ENCODE measurements around the gene TMEM115.

The TMEM115 gene

DNA sequence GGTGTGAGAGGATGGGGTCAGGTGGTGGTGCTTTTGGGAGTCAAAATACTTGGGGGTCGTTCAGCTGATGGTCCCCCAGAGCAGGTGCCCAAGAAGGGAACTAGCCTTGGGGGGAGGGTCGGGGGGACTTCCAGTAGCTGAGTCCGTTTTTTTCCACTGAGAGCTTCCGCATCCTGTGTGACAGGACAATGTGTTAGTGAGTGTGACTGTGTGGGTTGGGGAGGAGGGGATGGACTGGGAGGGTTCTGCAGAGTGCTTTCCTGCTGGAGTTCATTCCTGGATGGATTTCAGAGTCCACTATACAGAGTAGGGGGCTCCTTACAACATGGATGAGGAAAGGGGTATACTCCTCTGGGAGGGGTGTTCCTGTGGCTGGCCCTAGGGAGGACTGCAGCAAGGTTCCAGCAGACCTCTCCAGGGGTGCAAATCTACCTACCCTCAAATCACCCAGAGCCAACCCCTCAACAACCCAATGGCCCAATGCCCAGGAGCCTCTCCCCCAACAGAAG lies 36.2 kb downstream of the TMEM115 start:
- DNase-seq (ENCODE audit: extremely low read depth, insufficient read length), result no peak
- TF ChIP-seq, protein P1, sequence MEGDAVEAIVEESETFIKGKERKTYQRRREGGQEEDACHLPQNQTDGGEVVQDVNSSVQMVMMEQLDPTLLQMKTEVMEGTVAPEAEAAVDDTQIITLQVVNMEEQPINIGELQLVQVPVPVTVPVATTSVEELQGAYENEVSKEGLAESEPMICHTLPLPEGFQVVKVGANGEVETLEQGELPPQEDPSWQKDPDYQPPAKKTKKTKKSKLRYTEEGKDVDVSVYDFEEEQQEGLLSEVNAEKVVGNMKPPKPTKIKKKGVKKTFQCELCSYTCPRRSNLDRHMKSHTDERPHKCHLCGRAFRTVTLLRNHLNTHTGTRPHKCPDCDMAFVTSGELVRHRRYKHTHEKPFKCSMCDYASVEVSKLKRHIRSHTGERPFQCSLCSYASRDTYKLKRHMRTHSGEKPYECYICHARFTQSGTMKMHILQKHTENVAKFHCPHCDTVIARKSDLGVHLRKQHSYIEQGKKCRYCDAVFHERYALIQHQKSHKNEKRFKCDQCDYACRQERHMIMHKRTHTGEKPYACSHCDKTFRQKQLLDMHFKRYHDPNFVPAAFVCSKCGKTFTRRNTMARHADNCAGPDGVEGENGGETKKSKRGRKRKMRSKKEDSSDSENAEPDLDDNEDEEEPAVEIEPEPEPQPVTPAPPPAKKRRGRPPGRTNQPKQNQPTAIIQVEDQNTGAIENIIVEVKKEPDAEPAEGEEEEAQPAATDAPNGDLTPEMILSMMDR (IDR thresholded peaks at IDR 0.05; ENCODE audit: insufficient read depth, low read length, poor library complexity, severe bottlenecking), result no peak
- Histone ChIP-seq H3K27me3 (replicated peaks; ENCODE audit: control insufficient read depth, insufficient read depth, low read length) (no peaks in the 10 kb centered on the region), H3K36me3 (ENCODE audit: control insufficient read depth, insufficient read depth, low read length) (peaks cover 7% of the 10 kb centered on the region), H3K4me3 (replicated peaks; ENCODE audit: low read depth, low read length) (no peak overlapping the region)

GRCh38 chr3:50322386-50323091 lies 36.8 kb downstream of the TMEM115 start, which contains the start of gene HYAL2:
HYAL2 (minus strand) TSS chr3:50322745; CDS start chr3:50320489, 2,256 bp downstream.
- H3K36me3 ChIP-seq (ENCODE audit: control insufficient read depth, insufficient read depth, low read length), result peaks cover 9% of the 10 kb centered on the region

GRCh38 chr3:50322115-50322385 lies 37.3 kb downstream of the TMEM115 start:
- TF ChIP-seq, protein P1 (IDR thresholded peaks at IDR 0.05; ENCODE audit: insufficient read depth, low read length, poor library complexity, severe bottlenecking), result no peak
- DNase-seq (ENCODE audit: extremely low read depth, insufficient read length), result no peak
- Histone ChIP-seq H3K27me3 (replicated peaks; ENCODE audit: control insufficient read depth, insufficient read depth, low read length) (no peaks in the 10 kb centered on the region), H3K36me3 (ENCODE audit: control insufficient read depth, insufficient read depth, low read length) (peaks cover 9% of the 10 kb centered on the region), H3K4me3 (replicated peaks; ENCODE audit: low read depth, low read length) (peak overlapping the region; percentile 70)

More at GRCh38 chr3:50322386-50323091, 36.8 kb downstream of the TMEM115 start, which contains the start of gene HYAL2:
- TF ChIP-seq, protein P1 (IDR thresholded peaks at IDR 0.05; ENCODE audit: insufficient read depth, low read length, poor library complexity, severe bottlenecking), result no peak
- no peak for DNase-seq (ENCODE audit: extremely low read depth, insufficient read length)
- Histone ChIP-seq H3K27me3 (replicated peaks; ENCODE audit: control insufficient read depth, insufficient read depth, low read length) (no peaks in the 10 kb centered on the region), H3K4me3 (replicated peaks; ENCODE audit: low read depth, low read length) (peak within 1 kb of the TSS; percentile 70)

DNA sequence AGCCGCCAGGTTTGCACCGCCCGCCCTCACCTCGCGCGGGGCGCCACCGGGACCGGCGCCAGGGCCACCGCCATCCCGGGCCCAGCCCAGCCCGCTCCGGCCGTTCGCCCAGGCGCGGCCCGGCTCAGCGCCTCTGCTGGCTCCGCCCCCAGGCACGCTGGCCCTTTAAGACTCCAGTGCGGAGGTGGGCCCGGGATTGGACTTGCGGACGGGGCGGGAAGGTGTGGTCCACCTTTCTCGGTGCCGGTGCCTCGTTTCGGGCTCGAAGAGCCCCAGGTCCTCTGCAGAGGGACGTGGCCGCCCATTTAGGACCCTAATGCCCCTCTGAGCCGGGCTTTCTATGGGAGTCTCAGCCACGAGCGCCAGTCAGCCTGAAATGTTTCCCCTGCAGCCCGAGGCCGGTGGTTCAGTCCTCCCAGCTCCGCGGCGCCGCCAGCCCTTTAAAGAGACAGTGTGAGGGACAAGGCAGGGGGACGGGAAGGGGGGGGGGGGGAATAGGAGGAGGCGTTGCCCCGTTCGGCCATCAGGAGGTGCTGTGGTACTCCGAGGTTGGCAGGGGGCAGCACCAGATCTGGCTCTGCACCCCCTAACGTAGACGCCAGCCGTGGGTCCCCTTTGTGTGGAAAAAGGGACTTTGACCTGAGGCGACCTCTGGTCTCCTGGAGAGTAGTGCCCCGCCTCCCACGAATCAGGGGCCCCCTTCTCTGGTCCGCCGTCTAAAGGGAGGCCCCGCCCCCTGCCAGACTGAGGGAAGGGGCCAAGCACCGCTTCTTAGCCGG lies 37.8 kb downstream of the TMEM115 start:
- H3K4me3 ChIP-seq (replicated peaks; ENCODE audit: low read depth, low read length), result peak overlapping the region; percentile 70
- DNase-seq (ENCODE audit: extremely low read depth, insufficient read length), result peak; percentile 92
- TF ChIP-seq, protein P1 (IDR thresholded peaks at IDR 0.05; ENCODE audit: insufficient read depth, low read length, poor library complexity, severe bottlenecking), result peak; percentile 65
- H3K36me3 ChIP-seq (ENCODE audit: control insufficient read depth, insufficient read depth, low read length), result peaks cover 9% of the 10 kb centered on the region
- no peaks in the 10 kb centered on the region for H3K27me3 ChIP-seq (replicated peaks; ENCODE audit: control insufficient read depth, insufficient read depth, low read length)

DNA sequence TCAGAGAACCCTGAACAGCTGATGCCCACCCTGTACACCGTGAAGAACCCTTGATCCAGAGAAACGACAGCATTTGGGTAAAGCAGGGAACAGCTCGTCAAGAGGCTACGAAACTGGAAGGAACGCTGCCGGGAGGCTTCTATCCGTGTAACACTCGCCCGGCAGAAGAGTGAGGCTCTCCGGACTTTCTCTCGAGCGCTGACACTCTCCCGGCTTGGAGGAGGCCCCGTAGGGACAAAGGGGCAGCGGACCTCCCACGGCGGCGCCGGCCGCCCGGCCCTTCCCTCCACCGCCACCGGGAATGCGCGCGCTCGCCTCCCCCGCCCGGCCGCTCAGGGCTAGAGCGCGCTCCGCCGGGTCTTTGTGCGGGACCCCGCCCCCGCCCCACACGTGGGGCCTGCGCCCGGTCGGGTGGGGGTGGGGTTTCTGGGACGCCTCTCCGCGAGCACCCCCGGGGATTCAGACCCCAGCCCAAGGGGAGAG lies 38.4 kb downstream of the TMEM115 start:
- no peak for DNase-seq (ENCODE audit: extremely low read depth, insufficient read length)

More for the DNA sequence above, 38.4 kb downstream of the TMEM115 start:
- Histone ChIP-seq H3K4me3 (replicated peaks; ENCODE audit: low read depth, low read length) (peak overlapping the region; percentile 70), H3K36me3 (ENCODE audit: control insufficient read depth, insufficient read depth, low read length) (peaks cover 9% of the 10 kb centered on the region), H3K27me3 (replicated peaks; ENCODE audit: control insufficient read depth, insufficient read depth, low read length) (no peaks in the 10 kb centered on the region)
- TF ChIP-seq, protein P1 (IDR thresholded peaks at IDR 0.05; ENCODE audit: insufficient read depth, low read length, poor library complexity, severe bottlenecking), result no peak

Measured in GM06990 (cell line).